Activated CD8-positive, alpha-beta memory T cell treated with anti-CD3 and anti-CD28 coated beads, Interleukin-2, amount 10 ng/mL, durations not matched to agents 7 days and 5 days (primary cell): ENCODE data around the gene TMOD3. TPM values are rescaled to one million over a fixed set of nuclear protein-coding genes. Genes with fewer than 3 reads are reported as not detected.

ENCODE experiments used
- ATAC-seq: fragments of 150-1000 bp; cut with Tn5 transposase; one replicate; pipeline ENCODE4 v1.10.0; 2021; ENCODE audit warnings: moderate library complexity
- CTCF ChIA-PET: fragments of 350-600 bp; sonication (Branson Sonifier 250); formaldehyde crosslinking; loops from one replicate; lab custom pipeline; 2021; ENCODE audit warnings: antibody characterized with exemption; lab: Charles Lee
- DNase-seq: peaks from one replicate; pipeline ENCODE4 v3.0.0-alpha.2; 2020
- H3K27ac Mint-ChIP-seq: one replicate; pipeline ENCODE4 v1.8.0; 2021; ENCODE audit warnings: mild to moderate bottlenecking, mixed read lengths
- H3K27me3 Mint-ChIP-seq: one replicate; pipeline ENCODE4 v1.8.0; 2021; ENCODE audit warnings: mixed read lengths
- H3K36me3 Mint-ChIP-seq: one replicate; pipeline ENCODE4 v1.8.0; 2021; ENCODE audit warnings: mild to moderate bottlenecking, mixed read lengths
- H3K4me1 Mint-ChIP-seq: one replicate; pipeline ENCODE4 v1.8.0; 2021; ENCODE audit warnings: mixed read lengths
- H3K4me3 Mint-ChIP-seq: one replicate; pipeline ENCODE4 v1.8.0; 2021; ENCODE audit warnings: mild to moderate bottlenecking, moderate library complexity, mixed read lengths
- H3K9me3 Mint-ChIP-seq: one replicate; pipeline ENCODE4 v1.8.0; 2022; ENCODE audit warnings: low read depth, mixed read lengths
- total RNA-seq, 2 experiments: library from RNA; stranded (reverse); gene quantifications; one replicate each; pipeline ENCODE4 v1.2.3, GENCODE V29; 2021

The TMOD3 gene
- total RNA-seq, 2 experiments from 2014 or later = 59.2 to 61.3 TPM

- no peaks in the 10 kb centered on the region for H3K9me3 Mint-ChIP-seq
- no peak overlapping the region for H3K27ac Mint-ChIP-seq
- peaks cover 23% of the 10 kb centered on the region for H3K4me1 Mint-ChIP-seq
- no peaks in the 10 kb centered on the region for H3K27me3 Mint-ChIP-seq
- no peak overlapping the region for H3K4me3 Mint-ChIP-seq
- ATAC-seq = no peak
- H3K36me3 Mint-ChIP-seq = peaks cover 42% of the 10 kb centered on the region
- CTCF ChIA-PET = no interaction called here
- DNase-seq = no peak
Observed at GRCh38 chr15:51939216-51939615, 109.8 kb downstream of the TMOD3 start.

DNA sequence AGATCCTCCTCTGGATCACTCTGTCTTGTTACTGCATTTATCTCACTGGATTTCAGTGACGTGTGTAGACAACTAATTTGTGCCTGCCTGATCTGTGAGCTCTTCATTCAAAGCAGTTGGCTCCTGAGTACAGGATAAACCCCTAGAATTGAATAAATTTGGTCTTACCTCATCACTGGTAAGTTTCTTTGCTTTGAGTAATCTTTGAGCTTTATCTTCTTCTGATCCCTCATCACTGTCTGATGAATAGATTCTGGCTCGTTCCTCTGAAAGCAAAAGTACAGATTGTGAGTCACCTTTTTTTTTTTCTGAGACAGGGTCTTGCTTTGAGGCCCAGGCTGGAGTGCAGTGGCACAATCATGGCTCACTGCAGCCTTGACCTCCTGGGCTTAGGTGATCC is 117.7 kb downstream of the TMOD3 start:
- CTCF ChIA-PET = interaction anchor here (0.9 kb wide), 1 partner anchor 279 kb away, joined by 3 read pairs; no protein-coding TSS in a partner anchor
- peaks cover 63% of the 10 kb centered on the region for H3K36me3 Mint-ChIP-seq
- ATAC-seq = no peak
- no peak for DNase-seq
- no peaks in the 10 kb centered on the region for H3K9me3 Mint-ChIP-seq
- H3K27me3 Mint-ChIP-seq = no peaks in the 10 kb centered on the region
- no peak overlapping the region for H3K4me3 Mint-ChIP-seq
- H3K4me1 Mint-ChIP-seq = peaks cover 4% of the 10 kb centered on the region
- H3K27ac Mint-ChIP-seq = no peak overlapping the region

DNA sequence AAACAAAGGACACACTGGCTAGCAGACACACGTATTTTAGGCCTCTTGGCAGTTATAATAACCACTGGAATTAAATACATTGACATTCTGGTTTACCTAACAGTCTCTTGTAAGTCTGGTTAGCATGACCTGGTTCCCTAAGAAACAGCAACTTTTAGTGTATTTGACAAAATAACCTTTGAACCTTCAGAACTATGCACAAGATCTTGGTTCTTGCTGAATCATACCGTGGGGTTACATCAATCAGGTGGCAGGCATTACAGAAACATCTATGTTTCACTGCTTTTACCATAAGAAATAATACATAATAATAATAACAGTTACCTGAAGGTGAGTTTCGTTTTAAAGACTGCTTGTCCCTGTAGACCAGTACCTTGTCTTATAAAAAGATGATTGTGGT is 123.4 kb downstream of the TMOD3 start:
- Mint-ChIP-seq H3K27ac (no peak overlapping the region), H3K4me1 (no peaks in the 10 kb centered on the region), H3K27me3 (no peaks in the 10 kb centered on the region), H3K9me3 (no peaks in the 10 kb centered on the region), H3K36me3 (peaks cover 59% of the 10 kb centered on the region), H3K4me3 (no peak overlapping the region)
- ATAC-seq (no peak), DNase-seq (no peak)
- CTCF ChIA-PET = no interaction called here

DNA sequence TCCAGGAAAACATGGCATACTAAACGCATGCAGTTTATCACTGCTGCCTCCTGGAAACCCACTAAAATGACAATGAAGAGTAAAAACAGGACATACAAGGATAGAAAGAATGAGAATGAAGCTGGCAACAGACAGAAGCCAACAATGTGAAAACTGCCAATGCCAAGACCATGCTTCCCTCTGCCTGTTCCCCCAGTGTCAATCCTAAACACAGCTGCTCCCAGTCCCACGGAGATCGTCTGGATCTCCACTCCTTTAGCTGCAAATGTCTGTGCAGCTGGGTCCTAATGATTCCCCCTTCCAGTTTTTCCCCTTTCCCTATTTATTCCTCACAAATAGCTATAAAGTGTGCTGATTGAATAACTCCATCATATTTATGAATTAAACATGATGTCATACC is 126.1 kb downstream of the TMOD3 start:
- Mint-ChIP-seq H3K4me1 (peaks cover 4% of the 10 kb centered on the region), H3K9me3 (no peaks in the 10 kb centered on the region), H3K36me3 (peaks cover 59% of the 10 kb centered on the region), H3K27ac (no peak overlapping the region), H3K27me3 (no peaks in the 10 kb centered on the region), H3K4me3 (no peak overlapping the region)
- ATAC-seq (no peak), DNase-seq (no peak)
- CTCF ChIA-PET = interaction anchor here (1.5 kb wide), 1 partner anchor 67 kb away, joined by 3 read pairs; no protein-coding TSS in a partner anchor

Other genes starting within 250 kb of the TMOD3 start
- 10 to 100 TPM in 1 of 2 experiments, 1 to 10 TPM in 1; 7.3 to 10.4 TPM for gene DMXL2, start 206.9 kb upstream of the TMOD3 start, total RNA-seq
- not detected for gene SCG3, start 148.2 kb upstream of the TMOD3 start, total RNA-seq
- 10 to 100 TPM; 16.0 to 21.7 TPM for gene LYSMD2, start 92.0 kb upstream of the TMOD3 start, total RNA-seq
- 10 to 100 TPM in 1 of 2 experiments, 1 to 10 TPM in 1; 6.9 to 12.7 TPM for gene TMOD2, start 78.1 kb upstream of the TMOD3 start, total RNA-seq
- 10 to 100 TPM; 33.4 to 34.9 TPM for gene LEO1, start 142.1 kb downstream of the TMOD3 start, total RNA-seq
- gene MAPK6, start 189.6 kb downstream of the TMOD3 start, total RNA-seq = 10 to 100 TPM; 44.7 to 53.0 TPM